ENCODE data around the gene GRIN3B.
A peak's percentile ranks its signal among the peaks of the same experiment; 100 is the strongest.

The GRIN3B gene

DNA sequence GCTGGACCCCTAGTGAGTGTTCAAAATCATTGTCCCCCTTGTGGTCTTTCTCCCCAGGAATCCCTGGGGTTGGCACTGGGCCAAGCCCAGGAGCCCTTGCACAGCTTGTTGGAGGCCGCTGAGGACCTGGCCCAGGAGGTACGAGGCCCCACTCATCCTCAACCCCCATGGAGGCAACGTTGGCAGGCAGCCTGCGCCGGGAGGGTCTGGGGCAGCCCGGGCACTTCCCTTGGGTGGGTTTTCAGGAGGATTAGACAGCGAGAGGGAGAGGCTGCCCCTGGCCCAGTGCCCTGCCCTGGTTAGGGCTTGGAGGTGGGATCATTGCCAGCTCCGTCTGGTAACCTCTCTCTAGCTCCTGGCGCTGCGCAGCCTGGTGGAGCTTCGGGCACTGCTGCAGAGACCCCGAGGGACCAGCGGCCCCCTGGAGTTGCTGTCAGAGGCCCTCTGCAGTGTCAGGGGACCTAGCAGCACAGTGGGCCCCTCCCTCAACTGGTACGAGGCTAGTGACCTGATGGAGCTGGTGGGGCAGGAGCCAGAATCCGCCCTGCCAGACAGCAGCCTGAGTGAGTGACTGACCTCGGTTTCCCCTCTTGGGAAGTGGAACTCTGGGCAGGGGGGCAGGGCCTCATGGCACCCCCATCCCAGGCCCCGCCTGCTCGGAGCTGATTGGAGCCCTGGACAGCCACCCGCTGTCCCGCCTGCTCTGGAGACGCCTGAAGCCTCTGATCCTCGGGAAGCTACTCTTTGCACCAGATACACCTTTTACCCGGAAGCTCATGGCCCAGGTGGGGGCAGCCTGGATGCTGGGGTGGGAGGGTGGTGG lies 42.7 kb downstream of the GRIN3B start:
- no peak for DNase-seq (ENCODE audit: low read depth)

DNA sequence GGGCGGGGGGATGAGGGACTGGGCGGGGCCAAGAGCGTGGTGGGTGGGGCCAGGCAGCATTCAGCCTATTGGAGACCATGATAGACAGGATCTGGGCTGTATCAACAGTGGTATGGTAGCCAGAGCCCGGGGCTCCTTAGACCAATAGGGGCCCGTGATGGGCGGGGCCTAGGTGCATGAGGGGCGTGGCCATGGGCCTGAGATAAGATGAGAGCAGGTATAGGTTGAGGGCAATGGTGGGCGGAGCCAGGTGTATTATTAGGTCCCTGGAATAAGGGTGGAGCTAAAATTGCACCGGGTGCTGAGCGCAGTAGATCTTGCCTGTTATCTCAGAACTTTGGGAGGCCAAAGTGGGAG lies 45.0 kb downstream of the GRIN3B start:
- DNase-seq (ENCODE audit: low read depth), result no peak

DNA sequence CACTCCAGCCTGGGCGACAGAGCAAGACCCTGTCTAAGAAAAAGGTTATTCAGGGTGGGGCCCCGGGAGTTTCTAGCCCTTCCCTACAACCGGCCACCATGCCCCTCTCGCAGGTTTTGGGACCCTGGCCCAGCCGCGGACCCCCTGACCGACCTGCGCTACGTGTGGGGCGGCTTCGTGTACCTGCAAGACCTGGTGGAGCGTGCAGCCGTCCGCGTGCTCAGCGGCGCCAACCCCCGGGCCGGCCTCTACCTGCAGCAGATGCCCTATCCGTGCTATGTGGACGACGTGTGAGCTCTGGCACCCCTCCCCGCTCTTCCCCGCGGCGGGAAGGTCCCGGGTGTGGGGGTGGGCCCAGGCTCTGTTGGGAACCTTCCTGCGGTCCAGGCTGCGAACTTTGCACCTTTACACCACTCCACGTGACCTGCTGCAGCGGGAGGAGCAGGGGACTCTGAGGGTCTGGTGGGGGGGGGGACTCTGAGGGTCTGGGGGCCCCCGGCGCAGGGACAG lies 46.0 kb downstream of the GRIN3B start:
- no peak for DNase-seq (ENCODE audit: low read depth)

DNA sequence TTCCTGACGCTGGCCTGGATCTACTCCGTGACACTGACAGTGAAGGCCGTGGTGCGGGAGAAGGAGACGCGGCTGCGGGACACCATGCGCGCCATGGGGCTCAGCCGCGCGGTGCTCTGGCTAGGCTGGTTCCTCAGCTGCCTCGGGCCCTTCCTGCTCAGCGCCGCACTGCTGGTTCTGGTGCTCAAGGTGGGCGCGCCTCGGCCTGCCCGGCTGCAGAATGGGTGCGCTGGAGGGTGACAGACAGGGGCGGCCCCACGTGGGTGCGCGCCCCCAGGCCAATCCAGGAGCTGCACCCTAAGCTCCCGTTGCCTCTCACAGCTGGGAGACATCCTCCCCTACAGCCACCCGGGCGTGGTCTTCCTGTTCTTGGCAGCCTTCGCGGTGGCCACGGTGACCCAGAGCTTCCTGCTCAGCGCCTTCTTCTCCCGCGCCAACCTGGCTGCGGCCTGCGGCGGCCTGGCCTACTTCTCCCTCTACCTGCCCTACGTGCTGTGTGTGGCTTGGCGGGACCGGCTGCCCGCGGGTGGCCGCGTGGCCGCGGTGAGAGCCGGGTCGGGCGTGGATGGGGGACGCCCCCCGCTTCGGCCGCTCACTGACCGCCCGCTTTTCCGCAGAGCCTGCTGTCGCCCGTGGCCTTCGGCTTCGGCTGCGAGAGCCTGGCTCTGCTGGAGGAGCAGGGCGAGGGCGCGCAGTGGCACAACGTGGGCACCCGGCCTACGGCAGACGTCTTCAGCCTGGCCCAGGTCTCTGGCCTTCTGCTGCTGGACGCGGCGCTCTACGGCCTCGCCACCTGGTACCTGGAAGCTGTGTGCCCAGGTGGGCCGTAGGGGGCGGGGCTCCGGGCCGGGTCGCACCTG lies 46.8 kb downstream of the GRIN3B start:
- no peak for DNase-seq (ENCODE audit: low read depth)

DNA sequence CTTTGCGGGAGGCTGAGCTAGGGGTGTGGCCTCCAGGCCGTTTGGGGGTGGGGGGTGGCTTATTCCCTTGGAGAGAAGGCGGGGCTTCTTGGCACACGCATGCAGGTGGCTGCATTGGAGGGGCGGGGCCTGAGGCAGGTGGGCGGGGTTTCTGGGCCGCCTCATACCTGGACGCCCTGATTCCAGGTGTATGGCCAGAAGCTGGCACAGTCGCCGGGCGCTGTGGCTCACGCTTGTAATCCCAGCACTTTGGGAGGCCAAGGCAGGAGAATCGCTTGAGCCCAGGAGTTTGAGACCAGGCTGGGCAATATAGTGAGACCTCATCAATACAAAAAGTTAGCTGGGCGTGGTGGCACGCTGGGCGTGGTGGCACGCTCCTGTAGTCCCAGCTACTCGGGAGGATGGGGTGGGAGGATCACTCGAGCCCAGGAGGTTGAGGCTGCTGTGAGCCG lies 47.5 kb downstream of the GRIN3B start:
- DNase-seq (ENCODE audit: low read depth), result no peak

DNA sequence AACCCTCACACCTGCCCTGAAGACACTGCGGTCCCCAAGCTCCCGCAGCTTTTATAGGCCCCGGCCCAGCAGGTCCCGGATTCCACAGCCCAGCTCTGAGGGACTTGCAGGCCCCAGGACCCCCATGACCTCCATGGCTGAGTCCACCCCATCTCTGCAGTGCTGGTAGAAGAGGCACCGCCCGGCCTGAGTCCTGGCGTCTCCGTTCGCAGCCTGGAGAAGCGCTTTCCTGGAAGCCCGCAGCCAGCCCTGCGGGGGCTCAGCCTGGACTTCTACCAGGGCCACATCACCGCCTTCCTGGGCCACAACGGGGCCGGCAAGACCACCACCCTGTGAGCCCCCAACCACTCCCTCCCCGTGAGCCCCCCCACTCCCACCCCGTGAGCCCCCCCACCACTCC lies 48.9 kb downstream of the GRIN3B start:
- DNase-seq (ENCODE audit: low read depth), result no peak

DNA sequence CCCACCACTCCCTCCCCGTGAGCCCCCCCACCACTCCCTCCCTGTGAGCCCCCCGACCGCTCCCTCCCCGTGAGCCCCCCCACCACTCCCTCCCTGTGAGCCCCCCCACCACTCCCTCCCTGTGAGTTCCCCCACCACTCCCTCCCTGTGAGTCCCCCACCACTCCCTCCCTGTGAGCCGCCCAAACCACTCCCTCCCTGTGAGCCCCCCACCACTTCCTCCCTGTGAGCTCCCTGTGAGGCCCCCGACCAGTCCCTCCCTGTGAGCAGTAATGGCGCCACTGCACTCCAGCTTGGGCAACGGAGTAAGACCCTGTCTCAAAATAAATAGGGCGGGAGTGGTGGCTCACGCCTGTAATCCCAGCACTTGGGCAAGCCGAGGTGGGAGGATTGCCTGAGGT lies 49.6 kb downstream of the GRIN3B start:
- no peak for DNase-seq (ENCODE audit: low read depth)

DNA sequence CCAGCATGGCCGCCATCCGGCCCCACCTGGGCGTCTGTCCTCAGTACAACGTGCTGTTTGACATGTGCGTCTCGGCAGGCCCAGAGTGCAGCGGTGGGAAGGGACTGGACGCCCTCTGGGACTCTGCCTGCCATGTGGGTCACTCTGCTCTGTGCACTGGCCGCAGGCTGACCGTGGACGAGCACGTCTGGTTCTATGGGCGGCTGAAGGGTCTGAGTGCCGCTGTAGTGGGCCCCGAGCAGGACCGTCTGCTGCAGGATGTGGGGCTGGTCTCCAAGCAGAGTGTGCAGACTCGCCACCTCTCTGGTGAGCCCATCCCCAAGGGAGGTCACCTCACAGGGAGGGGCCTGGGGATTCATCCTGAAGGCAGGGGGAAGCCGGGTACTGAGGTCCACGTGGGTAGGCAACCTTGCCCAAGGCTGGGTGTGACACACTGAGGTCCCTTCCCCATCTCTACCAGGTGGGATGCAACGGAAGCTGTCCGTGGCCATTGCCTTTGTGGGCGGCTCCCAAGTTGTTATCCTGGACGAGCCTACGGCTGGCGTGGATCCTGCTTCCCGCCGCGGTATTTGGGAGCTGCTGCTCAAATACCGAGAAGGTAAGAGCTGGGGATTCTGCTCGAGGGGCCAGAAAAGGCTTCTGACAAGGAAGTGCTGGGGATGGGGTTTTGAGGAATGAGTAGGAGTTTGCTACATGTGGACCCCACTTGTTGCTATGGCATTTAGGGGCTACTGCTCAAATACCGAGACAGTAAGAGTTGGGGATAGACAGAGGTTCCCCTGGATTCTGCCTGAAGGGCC lies 51.0 kb downstream of the GRIN3B start:
- DNase-seq (ENCODE audit: low read depth), result no peak

DNA sequence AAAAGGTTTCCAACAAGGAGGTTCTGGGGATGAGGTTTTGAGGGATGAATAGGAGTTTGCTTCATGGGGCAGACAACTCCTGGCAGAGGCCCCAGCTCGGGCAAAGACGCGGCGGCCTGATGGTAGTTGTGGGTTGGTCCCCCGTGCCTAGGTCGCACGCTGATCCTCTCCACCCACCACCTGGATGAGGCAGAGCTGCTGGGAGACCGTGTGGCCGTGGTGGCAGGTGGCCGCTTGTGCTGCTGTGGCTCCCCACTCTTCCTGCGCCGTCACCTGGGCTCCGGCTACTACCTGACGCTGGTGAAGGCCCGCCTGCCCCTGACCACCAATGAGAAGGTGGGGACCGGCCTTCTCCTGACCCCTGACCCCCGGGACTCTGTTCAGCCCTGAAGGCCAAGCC lies 51.6 kb downstream of the GRIN3B start:
- DNase-seq (ENCODE audit: low read depth), result no peak

DNA sequence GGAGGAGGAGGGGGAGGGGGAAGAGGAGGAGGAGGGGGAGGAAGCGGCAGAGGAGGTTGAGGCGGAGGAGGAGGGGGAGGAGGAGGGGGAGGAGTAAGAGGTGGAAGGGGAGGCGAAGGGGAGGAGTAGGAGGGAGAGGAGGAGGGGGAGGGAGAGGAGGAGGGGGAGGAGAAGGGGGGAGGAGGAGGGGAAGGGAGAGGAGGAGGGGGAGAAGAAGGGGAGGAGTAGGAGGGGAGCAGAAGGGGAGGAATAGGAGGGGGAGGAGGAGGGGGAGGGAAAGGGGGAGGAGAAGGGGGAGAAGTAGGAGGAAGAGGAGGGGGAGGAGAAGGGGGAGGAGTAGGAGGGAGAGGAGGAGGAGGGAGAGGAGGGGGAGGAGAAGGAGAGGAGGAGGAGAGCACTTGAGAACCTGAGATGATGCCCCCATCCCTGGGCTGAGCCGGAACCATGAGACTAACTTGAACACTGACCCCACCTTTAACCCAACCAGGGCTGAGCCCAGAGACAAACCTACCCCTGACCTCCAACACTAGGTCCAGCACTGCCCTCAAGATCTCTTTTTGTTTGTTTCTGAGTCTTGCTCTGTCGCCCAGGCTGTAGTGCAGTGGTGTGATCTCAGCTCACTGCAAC lies 52.2 kb downstream of the GRIN3B start:
- no peak for DNase-seq (ENCODE audit: low read depth)

DNA sequence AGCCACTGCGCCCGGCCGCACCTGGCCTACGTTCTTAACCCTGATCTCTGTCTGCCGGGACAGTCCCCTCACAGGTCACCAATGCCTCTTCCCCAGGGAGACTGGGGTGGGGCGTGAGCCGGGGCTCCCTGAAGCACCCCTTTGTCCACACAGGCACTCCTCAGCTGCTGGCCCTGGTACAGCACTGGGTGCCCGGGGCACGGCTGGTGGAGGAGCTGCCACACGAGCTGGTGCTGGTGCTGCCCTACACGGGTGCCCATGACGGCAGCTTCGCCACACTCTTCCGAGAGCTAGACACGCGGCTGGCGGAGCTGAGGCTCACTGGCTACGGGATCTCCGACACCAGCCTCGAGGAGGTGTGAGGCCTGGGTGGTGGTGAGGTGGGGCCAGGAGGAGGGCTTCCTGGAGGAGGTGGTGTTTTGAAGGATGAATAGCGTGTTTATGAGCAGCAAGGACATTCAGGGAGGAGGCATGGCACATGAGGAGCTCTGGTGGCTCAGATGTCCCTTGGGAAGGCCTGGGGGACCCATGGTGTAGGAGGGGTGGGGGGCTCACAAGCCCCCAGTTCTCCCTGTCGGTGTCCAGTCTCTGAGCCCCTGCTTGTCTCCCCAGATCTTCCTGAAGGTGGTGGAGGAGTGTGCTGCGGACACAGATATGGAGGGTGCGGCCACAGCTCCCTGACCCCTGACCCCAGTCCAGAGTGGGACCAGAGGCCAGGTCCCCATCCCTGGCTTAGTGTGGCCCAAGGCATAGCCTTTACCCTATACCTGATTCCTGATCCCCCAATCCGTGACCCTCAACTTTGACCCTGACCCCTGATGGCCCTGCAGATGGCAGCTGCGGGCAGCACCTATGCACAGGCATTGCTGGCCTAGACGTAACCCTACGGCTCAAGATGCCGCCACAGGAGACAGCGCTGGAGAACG lies 53.2 kb downstream of the GRIN3B start:
- DNase-seq (ENCODE audit: low read depth), result no peak

DNA sequence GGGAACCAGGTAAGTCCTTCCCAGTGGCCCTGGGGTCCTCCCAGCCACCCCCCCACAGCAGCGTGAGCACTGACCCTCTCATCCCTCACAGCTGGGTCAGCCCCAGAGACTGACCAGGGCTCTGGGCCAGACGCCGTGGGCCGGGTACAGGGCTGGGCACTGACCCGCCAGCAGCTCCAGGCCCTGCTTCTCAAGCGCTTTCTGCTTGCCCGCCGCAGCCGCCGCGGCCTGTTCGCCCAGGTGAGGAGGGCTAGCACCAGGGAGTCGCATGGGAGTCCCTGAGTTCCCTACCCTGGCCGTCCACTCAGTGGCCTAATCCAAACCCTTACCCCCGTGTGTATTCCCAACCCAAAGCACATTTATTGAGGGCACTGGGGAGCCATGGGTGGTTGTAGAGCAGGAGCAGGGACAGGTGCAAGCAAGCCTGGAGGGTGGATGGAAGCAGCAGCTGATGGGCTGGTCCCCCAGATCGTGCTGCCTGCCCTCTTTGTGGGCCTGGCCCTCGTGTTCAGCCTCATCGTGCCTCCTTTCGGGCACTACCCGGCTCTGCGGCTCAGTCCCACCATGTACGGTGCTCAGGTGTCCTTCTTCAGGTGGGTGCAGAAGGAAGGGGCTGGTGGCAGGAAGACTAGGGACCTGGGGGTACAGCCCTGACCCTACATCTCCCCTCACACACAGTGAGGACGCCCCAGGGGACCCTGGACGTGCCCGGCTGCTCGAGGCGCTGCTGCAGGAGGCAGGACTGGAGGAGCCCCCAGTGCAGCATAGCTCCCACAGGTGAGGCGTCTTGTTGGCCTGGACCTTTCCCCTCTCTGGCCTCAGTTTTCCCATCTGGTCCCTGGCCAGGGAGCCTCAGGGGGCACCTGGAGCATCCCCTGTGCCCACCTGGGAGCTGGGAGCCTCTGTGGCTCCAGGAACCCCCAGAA lies 54.1 kb downstream of the GRIN3B start:
- no peak for DNase-seq (ENCODE audit: low read depth)

DNA sequence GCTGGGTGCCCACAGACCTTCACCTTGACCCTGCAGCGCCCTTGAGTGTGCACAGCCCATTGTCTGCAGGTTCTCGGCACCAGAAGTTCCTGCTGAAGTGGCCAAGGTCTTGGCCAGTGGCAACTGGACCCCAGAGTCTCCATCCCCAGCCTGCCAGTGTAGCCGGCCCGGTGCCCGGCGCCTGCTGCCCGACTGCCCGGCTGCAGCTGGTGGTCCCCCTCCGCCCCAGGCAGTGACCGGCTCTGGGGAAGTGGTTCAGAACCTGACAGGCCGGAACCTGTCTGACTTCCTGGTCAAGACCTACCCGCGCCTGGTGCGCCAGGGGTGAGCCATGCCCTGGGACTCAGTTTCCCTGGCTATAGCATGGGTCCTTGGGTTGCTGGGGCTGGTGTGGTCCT lies 54.8 kb downstream of the GRIN3B start:
- no peak for DNase-seq (ENCODE audit: low read depth)

DNA sequence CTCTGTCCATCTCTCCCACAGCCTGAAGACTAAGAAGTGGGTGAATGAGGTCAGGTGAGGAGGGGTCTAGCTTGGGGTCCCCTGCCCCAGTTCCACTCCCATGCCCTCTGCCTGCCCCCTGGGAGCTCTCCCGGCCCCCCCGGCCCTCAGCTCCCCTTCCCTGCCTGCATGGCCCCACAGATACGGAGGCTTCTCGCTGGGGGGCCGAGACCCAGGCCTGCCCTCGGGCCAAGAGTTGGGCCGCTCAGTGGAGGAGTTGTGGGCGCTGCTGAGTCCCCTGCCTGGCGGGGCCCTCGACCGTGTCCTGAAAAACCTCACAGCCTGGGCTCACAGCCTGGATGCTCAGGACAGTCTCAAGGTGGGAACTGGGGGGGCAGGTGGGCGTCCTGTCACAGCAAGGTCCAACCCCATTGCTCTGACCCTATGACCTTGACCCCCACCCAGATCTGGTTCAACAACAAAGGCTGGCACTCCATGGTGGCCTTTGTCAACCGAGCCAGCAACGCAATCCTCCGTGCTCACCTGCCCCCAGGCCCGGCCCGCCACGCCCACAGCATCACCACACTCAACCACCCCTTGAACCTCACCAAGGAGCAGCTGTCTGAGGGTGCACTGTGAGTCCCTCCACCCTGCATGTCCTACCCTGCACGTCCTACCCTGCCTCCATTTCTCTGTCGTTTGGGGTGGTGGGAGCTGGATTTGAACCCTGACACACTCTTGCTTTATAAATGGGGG lies 55.8 kb downstream of the GRIN3B start:
- DNase-seq (ENCODE audit: low read depth), result no peak

DNA sequence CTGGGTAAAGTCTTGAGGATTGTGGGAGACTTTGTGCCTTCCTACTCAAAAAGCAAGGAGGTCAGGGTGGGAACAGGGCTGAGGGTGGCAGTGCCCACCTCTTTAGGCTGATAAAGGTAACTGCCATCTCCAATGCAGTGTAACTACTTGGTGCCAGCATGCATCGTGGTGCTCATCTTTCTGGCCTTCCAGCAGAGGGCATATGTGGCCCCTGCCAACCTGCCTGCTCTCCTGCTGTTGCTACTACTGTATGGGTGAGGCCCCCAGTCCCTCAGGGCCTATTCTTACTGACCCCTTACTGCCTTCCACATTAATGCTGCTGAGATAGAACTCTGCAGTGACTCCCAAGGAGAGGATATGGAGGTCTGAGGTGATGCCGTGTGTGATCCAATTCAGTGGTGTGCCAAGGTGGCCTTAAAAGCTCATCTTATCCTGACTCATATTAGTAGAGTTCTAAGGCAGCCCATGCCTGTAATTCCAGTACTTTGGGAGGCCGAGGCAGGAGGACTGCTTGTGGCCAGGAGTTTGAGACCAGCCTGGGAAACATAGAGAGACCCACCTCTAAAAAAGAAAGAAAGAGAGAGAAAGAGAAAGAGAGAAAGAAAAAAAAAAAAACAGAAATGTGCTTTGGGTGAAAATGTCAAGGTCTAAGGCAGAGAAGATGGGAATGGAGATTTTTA lies 57.1 kb downstream of the GRIN3B start:
- peak; percentile 26 for DNase-seq (ENCODE audit: low read depth)

DNA sequence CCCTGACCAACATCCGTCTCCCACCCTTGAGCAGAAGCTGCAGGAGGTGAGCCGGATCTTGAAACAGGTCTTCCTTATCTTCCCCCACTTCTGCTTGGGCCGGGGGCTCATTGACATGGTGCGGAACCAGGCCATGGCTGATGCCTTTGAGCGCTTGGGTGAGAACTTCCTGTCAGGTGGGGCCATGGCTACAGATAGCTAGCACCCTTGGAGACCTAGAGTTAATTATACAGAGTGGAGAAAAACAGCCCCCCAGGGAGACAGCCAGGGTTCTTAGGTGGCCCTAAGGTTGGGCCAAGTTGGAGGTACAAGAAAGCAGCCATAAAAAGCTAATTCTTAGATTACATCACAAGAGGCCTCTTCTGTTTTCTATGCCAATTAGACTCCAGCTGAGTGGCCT lies 57.9 kb downstream of the GRIN3B start:
- no peak for DNase-seq (ENCODE audit: low read depth)
